A549 (cell line): ENCODE results near the gene PCNX2. TPM values are rescaled to one million over a fixed set of nuclear protein-coding genes. Genes with fewer than 3 reads are reported as not detected.

ENCODE experiments used
- ATAC-seq, 2 experiments: fragments of 200-7000 bp in 1 of 2; fragments of >200 bp in 1 of 2; cut with Nextera tagmentation in 1 of 2; cut with Tn5 transposase in 1 of 2; 3 replicates each; pipeline versions ENCODE4 v1.8.0 to v1.9.1; 2018 to 2020; ENCODE audit warnings: mild to moderate bottlenecking in 1 of 2, moderate library complexity in 1 of 2
- CTCF ChIA-PET: fragments of 300-600 bp; sonication (Branson Sonifier 250); formaldehyde crosslinking; extraction: SDS; loops from one replicate; lab custom pipeline; 2021; ENCODE audit warnings: antibody characterized with exemption, inconsistent platforms; lab: Yijun Ruan, JAX
- POLR2A ChIA-PET: fragments of 350-600 bp; formaldehyde crosslinking; extraction: SDS; loops from one replicate; lab custom pipeline; 2021; ENCODE audit warnings: antibody characterized with exemption, inconsistent platforms; lab: Yijun Ruan, JAX
- DNase-seq, 2 experiments: peaks; one replicate each; pipeline versions ENCODE4 v3.0.0 to v3.0.0-alpha.2; 2011 to 2016; ENCODE audit warnings: low read depth in 1 of 2, low spot score in 1 of 2
- FAIRE-seq: peaks from 2 replicates; lab custom pipeline; 2011; peaks lifted over from hg19 to GRCh38; lab: Jason Lieb, UNC
- H3K27ac ChIP-seq, 2 experiments: fragments of >200 bp; sonication (Bioruptor Twin); formaldehyde crosslinking; 3 replicates each; pipeline ENCODE4 v1.5.1; 2016 to 2017
- H3K4me1 ChIP-seq: fragments of >200 bp; sonication (Bioruptor Twin); formaldehyde crosslinking; 3 replicates; pipeline ENCODE4 v1.6.1; 2016
- H3K4me2 ChIP-seq: fragments of >200 bp; sonication (Bioruptor Twin); formaldehyde crosslinking; 3 replicates; pipeline ENCODE4 v1.6.1; 2016
- H3K4me3 ChIP-seq: fragments of >200 bp; sonication (Bioruptor Twin); formaldehyde crosslinking; 3 replicates; pipeline ENCODE4 v1.5.1; 2016
- H3K9me3 ChIP-seq: fragments of >200 bp; sonication (Bioruptor Twin); formaldehyde crosslinking; 3 replicates; pipeline ENCODE4 v1.6.1; 2016
- CBX2 ChIP-seq: fragments of 200-600 bp; sonication (generic); IDR thresholded peaks from 2 replicates; pipeline ENCODE4 v1.6.1; 2016; ENCODE audit warnings: low read depth, mild to moderate bottlenecking, borderline replicate concordance
- CEBPB ChIP-seq, 2 experiments: fragments of >200 bp in 1 of 2; sonication (Bioruptor Twin) in 1 of 2; formaldehyde crosslinking in 1 of 2; IDR thresholded peaks; 2 replicates each; pipeline ENCODE4 v1.6.1; 2012 to 2016
- ESRRA ChIP-seq: fragments of 150-350 bp; IDR thresholded peaks from 2 replicates; pipeline ENCODE4 v1.6.1; 2014; ENCODE audit warnings: mild to moderate bottlenecking, low read length, borderline replicate concordance
- HOXB13 ChIP-seq: fragments of 250-450 bp; sonication (Bioruptor Pico); IDR thresholded peaks from 2 replicates; pipeline ENCODE4 v1.5.0; 2020; ENCODE audit warnings: low read depth, mild to moderate bottlenecking, moderate library complexity
- JUNB ChIP-seq: fragments of >200 bp; sonication (Bioruptor Twin); formaldehyde crosslinking; IDR thresholded peaks from 2 replicates; pipeline ENCODE4 v1.6.1; 2016
- KDM5A ChIP-seq: fragments of 200-600 bp; sonication (generic); IDR thresholded peaks from 2 replicates; pipeline ENCODE4 v1.6.1; 2016; ENCODE audit warnings: antibody characterized with exemption, mild to moderate bottlenecking
- MAFK ChIP-seq: fragments of 450-650 bp; IDR thresholded peaks from 2 replicates; pipeline ENCODE4 v1.6.1; 2014; ENCODE audit not compliant: partially characterized antibody
- NR3C1 ChIP-seq: fragments of >200 bp; sonication (Bioruptor Twin); formaldehyde crosslinking; IDR thresholded peaks from 3 replicates; pipeline ENCODE4 v1.6.1; 2017
- POLR2A ChIP-seq: IDR thresholded peaks from 2 replicates; pipeline ENCODE4 v1.6.1; 2012; ENCODE audit warnings: mild to moderate bottlenecking, low read length
- RCOR1 ChIP-seq: fragments of 150-350 bp; IDR thresholded peaks from 2 replicates; pipeline ENCODE4 v1.6.1; 2014; ENCODE audit warnings: antibody characterized with exemption, low read length, low read depth
- RFX5 ChIP-seq: fragments of 450-650 bp; IDR thresholded peaks from 2 replicates; pipeline ENCODE4 v1.7.1; 2014; ENCODE audit warnings: antibody characterized with exemption, mild to moderate bottlenecking, moderate library complexity
- RNF2 ChIP-seq: fragments of 200-600 bp; sonication (generic); IDR thresholded peaks from 2 replicates; pipeline ENCODE4 v1.6.1; 2016; ENCODE audit warnings: low read depth, mild to moderate bottlenecking, antibody characterized with exemption, moderate library complexity, borderline replicate concordance
- SREBF2 ChIP-seq: fragments of 450-650 bp; IDR thresholded peaks from 2 replicates; pipeline ENCODE4 v1.6.1; 2014; ENCODE audit warnings: mild to moderate bottlenecking, moderate library complexity
- WGBS: methylation state at CpG from one replicate; pipeline ENCODE4 v1.1.6; 2017; ENCODE audit errors: missing lambda C conversion rate; 5-methylcytosine and 5-hydroxymethylcytosine counted together
- polyA plus RNA-seq, 4 experiments: library from polyadenylated mRNA; depleted of rRNA in 3 of 4; stranded (reverse); fragments of >200 nt; fragmentation: RNase III in 1 of 4; extraction: RNeasy Plus Mini Kit Qiagen cat#74134 plus additional on column Dnase treatment in 1 of 4; gene quantifications; 2 replicates in 3 of 4; 3 replicates in 1 of 4; pipeline ENCODE4 v1.2.3, GENCODE V29; 2011 to 2017
- TF ChIP-seq, protein P1 (sequence below): fragments of 200-600 bp; sonication (generic); IDR thresholded peaks from 2 replicates; pipeline ENCODE4 v1.6.1; 2016; ENCODE audit warnings: antibody characterized with exemption, mild to moderate bottlenecking, moderate library complexity
- TF ChIP-seq, protein P2 (sequence below): fragments of 250-450 bp; sonication (Bioruptor Pico); IDR thresholded peaks from 2 replicates; pipeline ENCODE4 v1.5.0; 2020; ENCODE audit warnings: low read depth, mild to moderate bottlenecking, moderate library complexity

The PCNX2 gene
- polyA plus RNA-seq, 2 of the 4 experiments (the other 2 are of a cell fraction) = 8.8 to 27.2 TPM

DNA sequence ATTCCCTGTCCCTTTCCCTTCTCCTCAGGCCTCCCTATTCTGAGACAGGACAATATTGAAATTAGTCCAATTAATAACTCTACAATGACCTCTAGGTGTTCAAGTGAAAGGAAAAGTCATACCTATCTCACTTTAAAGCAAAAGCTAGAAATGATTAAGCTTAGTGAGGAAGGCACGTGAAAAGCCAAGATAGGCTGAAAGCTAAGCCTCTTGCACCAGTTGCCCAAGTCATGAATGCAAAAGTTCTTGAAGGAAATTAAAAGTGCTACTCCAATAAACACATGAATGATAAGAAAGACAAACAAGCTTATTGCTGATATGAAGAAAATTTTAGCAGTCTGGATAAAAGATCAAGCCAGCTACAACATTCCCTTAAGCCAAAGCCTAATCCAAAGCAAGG is 28.2 kb upstream of the PCNX2 start:
- DNase-seq (no peak), FAIRE-seq (no peak), ATAC-seq (no peak)
- H3K9me3 ChIP-seq = no peaks in the 10 kb centered on the region
- ChIA-PET CTCF (interaction anchor here (1.1 kb wide), 1 partner anchor 19 kb away, joined by 4 read pairs; no protein-coding TSS in a partner anchor), POLR2A (no interaction called here)
- H3K4me1 ChIP-seq = peaks cover 14% of the 10 kb centered on the region
- no peak overlapping the region for H3K27ac ChIP-seq
- TF ChIP-seq SREBF2 = no peak
- TF ChIP-seq ESRRA = no peak
- no peak for TF ChIP-seq JUNB
- no peak for TF ChIP-seq RNF2
- TF ChIP-seq, protein P1, sequence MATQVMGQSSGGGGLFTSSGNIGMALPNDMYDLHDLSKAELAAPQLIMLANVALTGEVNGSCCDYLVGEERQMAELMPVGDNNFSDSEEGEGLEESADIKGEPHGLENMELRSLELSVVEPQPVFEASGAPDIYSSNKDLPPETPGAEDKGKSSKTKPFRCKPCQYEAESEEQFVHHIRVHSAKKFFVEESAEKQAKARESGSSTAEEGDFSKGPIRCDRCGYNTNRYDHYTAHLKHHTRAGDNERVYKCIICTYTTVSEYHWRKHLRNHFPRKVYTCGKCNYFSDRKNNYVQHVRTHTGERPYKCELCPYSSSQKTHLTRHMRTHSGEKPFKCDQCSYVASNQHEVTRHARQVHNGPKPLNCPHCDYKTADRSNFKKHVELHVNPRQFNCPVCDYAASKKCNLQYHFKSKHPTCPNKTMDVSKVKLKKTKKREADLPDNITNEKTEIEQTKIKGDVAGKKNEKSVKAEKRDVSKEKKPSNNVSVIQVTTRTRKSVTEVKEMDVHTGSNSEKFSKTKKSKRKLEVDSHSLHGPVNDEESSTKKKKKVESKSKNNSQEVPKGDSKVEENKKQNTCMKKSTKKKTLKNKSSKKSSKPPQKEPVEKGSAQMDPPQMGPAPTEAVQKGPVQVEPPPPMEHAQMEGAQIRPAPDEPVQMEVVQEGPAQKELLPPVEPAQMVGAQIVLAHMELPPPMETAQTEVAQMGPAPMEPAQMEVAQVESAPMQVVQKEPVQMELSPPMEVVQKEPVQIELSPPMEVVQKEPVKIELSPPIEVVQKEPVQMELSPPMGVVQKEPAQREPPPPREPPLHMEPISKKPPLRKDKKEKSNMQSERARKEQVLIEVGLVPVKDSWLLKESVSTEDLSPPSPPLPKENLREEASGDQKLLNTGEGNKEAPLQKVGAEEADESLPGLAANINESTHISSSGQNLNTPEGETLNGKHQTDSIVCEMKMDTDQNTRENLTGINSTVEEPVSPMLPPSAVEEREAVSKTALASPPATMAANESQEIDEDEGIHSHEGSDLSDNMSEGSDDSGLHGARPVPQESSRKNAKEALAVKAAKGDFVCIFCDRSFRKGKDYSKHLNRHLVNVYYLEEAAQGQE = no peak
- TF ChIP-seq CBX2 = no peak
- H3K4me2 ChIP-seq = no peak overlapping the region
- WGBS = 94% methylated on average over 1 of the region's 1 CpG
- no peak overlapping the region for H3K4me3 ChIP-seq

DNA sequence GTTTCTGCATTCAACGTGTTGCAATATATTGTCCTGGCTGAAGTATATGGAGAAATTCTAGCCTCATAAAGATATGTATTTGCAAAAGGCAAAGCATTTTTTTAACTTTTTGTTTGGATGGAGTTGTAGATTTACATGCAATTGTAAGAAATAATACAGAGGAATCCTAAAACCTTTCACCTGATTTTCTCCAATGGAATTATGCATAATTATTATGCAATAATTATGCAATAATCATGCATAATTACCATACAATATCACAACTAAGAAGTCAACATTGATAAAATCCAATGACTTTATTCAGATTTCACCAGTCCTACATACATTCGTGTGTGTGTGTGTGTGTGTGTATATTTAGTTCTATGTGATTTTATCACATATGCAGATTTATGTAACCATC is 24.5 kb upstream of the PCNX2 start:
- TF ChIP-seq CEBPB (IDR thresholded peaks at IDR 0.05) (peak in 1 of 2 experiments; percentile 7; a peak in 1 of 4 replicates), RCOR1 (no peak)
- Histone ChIP-seq H3K4me2 (no peak overlapping the region), H3K27ac (no peak overlapping the region), H3K4me3 (no peak overlapping the region), H3K9me3 (no peaks in the 10 kb centered on the region), H3K4me1 (peaks cover 31% of the 10 kb centered on the region)
- WGBS = 94% methylated on average over 2 of the region's 2 CpGs
- no peak for ATAC-seq
- DNase-seq = no peak
- no peak for FAIRE-seq
- ChIA-PET POLR2A (no interaction called here), CTCF (interaction anchor here (7.3 kb wide), 1 partner anchor 15 kb away, joined by 51 read pairs; no protein-coding TSS in a partner anchor)

DNA sequence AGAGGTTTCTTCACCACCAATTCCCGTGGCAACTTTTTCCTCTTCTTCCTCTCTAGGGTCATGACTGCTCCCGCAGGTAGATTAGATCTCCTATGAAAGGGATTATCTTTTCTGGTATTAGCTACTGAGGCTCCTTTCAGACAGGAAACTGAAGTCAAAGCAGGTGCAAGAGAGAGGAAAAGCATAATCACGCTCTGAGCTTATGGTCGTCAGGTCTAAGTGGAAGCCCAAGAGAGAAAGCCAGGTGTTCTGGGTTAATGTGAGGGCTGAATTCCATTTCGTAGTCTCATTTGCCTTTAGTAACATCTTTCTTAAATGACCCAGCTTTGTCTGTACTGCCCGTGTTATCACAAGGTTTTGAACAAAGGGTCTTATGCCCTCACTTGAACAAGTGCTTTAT is 23.7 kb upstream of the PCNX2 start:
- H3K4me2 ChIP-seq = no peak overlapping the region
- 68% methylated on average over 6 of the region's 6 CpGs for WGBS
- peaks cover 38% of the 10 kb centered on the region for H3K4me1 ChIP-seq
- no peak overlapping the region for H3K27ac ChIP-seq
- CTCF ChIA-PET = interaction anchor here (7.3 kb wide), 1 partner anchor 14 kb away, joined by 51 read pairs; no protein-coding TSS in a partner anchor
- H3K4me3 ChIP-seq = no peak overlapping the region
- no peak for TF ChIP-seq HOXB13
- no peak for TF ChIP-seq RFX5
- TF ChIP-seq KDM5A = no peak
- no peak for TF ChIP-seq POLR2A
- TF ChIP-seq, protein P2, sequence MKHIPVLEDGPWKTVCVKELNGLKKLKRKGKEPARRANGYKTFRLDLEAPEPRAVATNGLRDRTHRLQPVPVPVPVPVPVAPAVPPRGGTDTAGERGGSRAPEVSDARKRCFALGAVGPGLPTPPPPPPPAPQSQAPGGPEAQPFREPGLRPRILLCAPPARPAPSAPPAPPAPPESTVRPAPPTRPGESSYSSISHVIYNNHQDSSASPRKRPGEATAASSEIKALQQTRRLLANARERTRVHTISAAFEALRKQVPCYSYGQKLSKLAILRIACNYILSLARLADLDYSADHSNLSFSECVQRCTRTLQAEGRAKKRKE (CRISPR knock-in tag) = no peak
- no peak for TF ChIP-seq NR3C1
- TF ChIP-seq, all 56 proteins: peak for 0
- no peak for DNase-seq
- no peak for FAIRE-seq
- no peaks in the 10 kb centered on the region for H3K9me3 ChIP-seq
- POLR2A ChIA-PET = interaction anchor here (0.6 kb wide), 1 partner anchor 137 kb away, joined by 5 read pairs; no protein-coding TSS in a partner anchor
- ATAC-seq = no peak

DNA sequence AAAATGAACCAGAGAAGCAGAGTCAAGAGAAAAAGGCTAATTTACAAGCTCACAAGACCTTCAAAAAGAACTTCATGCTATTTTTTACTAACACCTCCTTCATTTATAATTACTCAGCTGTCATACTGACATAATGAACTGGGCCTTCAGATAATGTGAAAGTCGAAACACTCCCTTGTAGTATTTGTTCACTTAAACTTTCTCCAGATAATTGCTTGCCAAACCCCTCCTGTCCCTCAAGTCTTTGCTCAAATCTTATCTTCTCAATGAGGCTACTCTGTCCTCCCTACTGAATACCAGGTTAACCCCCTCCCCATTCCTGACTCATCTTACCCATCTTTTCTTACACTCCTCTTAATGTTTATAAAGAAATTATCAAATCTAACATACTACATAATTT is 20.9 kb upstream of the PCNX2 start:
- no peak for ATAC-seq
- WGBS = 62% methylated on average over 1 of the region's 1 CpG
- peak overlapping the region; percentile 49 for H3K4me2 ChIP-seq
- H3K4me1 ChIP-seq = peaks cover 44% of the 10 kb centered on the region
- no peak for FAIRE-seq
- no peaks in the 10 kb centered on the region for H3K9me3 ChIP-seq
- ChIA-PET POLR2A (interaction anchor here (1.1 to 2.0 kb wide), 2 partner anchors 12 to 20 kb away, joined by 3 to 7 read pairs; partner anchors contain the start of gene MAP3K21), CTCF (interaction anchor here (0.7 to 7.3 kb wide), 7 partner anchors 9 to 1183 kb away, joined by 3 to 51 read pairs (median 3); no protein-coding TSS in a partner anchor)
- TF ChIP-seq MAFK (no peak), CBX2 (no peak)
- TF ChIP-seq, protein P1 = no peak
- no peak overlapping the region for H3K4me3 ChIP-seq
- DNase-seq = no peak
- H3K27ac ChIP-seq = peak overlapping the region in 1 of 2 experiments; percentile 61; a peak in 4 of 6 replicates
